HEK293T (cell line): Measurements from ENCODE around the gene ACSM3.

ENCODE experiments used
- BHLHE40 ChIP-seq: fragments of 450-650 bp; IDR thresholded peaks from 2 replicates; pipeline ENCODE4 v1.6.1; 2016; ENCODE audit warnings: mild to moderate bottlenecking, moderate library complexity, borderline replicate concordance
- FOXM1 ChIP-seq: fragments of 450-650 bp; IDR thresholded peaks from 2 replicates; pipeline ENCODE4 v1.6.1; 2017; ENCODE audit warnings: mild to moderate bottlenecking, borderline replicate concordance
- NFRKB ChIP-seq: fragments of 450-650 bp; IDR thresholded peaks from 2 replicates; pipeline ENCODE4 v1.6.1; 2016; ENCODE audit warnings: mild to moderate bottlenecking, moderate library complexity

- TF ChIP-seq BHLHE40 (no peak), NFRKB (no peak), FOXM1 (no peak)
Measured at GRCh38 chr16:20826039-20826566, 62.3 kb downstream of the ACSM3 start.
